Fibroblast of skin of abdomen (primary cell): ENCODE data around the gene DNAJC7. TPM values are rescaled to one million over a fixed set of nuclear protein-coding genes. Genes with fewer than 3 reads are reported as not detected.
A peak's percentile ranks its signal among the peaks of the same experiment; 100 is the strongest.

ENCODE experiments used
- DNase-seq: peaks from one replicate; pipeline ENCODE4 v3.0.0-alpha.2; 2013
- polyA plus RNA-seq, 2 experiments: library from polyadenylated mRNA; unstranded; fragments of 120-200 nt; gene quantifications; one replicate each; pipeline ENCODE4 v1.2.1, GENCODE V29; 2013; ENCODE audit not compliant: insufficient read length in 2 of 2

The DNAJC7 gene
- polyA plus RNA-seq (2013, experiment 1 of 2; ENCODE audit: insufficient read length) = 109 TPM
- 96.7 TPM for polyA plus RNA-seq (2013, experiment 2 of 2; ENCODE audit: insufficient read length)

DNA sequence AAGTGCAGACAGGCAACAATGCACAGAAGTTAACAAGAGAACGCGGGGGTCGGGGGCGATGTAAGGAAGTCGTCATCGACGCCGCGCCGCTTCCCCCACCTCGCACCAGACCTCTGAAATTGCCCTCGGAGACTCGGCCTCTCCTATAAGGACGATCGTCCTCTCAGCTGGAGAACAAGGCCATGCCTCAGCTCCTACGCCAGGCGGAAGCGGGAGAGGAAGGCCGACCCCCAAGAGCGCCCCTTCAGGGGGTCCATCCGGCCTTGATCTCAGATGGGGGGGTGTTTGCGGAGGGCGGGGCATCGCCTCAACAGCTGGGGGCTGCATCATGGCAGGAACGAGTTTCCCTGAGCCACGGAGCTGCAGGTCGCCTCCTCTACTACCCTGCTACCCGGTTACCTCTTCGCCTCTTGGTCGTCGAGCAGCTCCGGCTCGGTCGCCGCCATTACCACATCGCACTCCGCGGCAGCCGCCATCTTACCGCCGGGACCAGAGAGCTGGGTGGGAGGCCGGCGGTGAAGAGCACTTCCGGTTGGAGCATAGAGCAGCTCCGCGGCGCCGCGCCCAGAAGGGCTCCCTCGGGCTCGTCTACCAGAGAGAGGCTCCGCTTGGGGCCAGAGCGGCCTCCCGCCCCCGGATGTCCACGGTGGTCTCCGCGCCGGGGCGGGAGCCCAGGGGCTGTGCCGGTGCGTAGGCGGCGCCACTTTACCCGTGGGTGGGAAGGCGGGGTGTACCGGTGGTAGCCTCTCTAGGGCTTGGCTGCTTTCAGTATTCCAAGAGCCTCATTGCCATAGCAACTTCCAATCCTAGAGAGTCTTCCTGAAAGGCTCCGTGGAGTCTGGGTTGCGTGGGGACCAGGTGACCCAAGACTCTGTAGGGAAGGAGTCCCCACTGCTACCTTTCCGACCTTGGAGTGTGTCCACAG lies at the start of gene DNAJC7:
DNAJC7 (minus strand) TSS at position 499 of the 925 bp plus-strand sequence; CDS start at position 476, 23 bp downstream.
- DNase-seq = peak; percentile 93

GRCh38 chr17:42065201-42065600 lies 48.0 kb upstream of the DNAJC7 start:
- DNase-seq = no peak

- DNase-seq = no peak
These were observed 45.4 kb upstream of the DNAJC7 start for GRCh38 chr17:42062681-42063080.

DNA sequence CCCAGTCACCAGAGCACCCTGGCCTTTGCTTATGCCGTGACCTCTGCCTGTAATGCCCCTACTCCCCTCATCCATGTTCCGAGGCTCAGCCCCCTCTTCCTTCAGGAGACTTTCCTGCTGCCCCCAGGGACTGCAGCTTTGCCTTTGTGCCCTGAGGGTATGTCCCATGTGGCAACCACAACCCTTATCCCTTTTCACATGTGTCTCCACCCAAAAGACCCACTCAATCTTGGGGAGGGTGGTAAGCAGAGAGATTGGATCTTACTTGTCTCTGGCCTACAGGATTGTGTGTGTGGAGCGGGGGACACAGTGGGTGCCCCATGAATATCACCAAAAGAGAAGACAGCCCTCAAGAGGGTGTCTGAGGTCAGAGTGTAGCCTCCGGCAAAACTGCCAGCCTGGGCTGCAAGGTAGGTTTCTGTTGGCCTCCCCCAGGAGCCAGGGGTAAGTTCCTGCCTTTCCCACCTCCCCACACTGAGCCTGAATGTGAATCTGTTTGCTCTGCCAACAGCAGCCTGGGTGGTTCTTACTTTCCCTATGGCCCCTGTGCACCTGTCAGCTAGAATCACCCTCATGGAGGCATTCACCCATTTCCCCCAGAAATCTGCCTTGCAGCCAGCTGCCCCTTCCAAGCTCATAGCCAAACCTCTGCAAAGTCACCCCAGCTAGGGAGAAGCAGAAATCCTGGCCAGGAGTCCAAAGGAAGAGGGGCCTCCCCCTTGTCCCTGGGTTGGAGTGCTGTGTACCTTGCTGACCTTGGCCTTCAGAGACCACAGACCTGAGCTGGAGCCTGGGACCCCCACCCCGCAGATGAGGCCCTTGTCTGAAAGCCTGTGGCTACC lies 44.6 kb upstream of the DNAJC7 start:
- DNase-seq = no peak

GRCh38 chr17:42060231-42060630 lies 43.0 kb upstream of the DNAJC7 start:
- DNase-seq = no peak

GRCh38 chr17:42059815-42060214 lies 42.6 kb upstream of the DNAJC7 start:
- no peak for DNase-seq

DNA sequence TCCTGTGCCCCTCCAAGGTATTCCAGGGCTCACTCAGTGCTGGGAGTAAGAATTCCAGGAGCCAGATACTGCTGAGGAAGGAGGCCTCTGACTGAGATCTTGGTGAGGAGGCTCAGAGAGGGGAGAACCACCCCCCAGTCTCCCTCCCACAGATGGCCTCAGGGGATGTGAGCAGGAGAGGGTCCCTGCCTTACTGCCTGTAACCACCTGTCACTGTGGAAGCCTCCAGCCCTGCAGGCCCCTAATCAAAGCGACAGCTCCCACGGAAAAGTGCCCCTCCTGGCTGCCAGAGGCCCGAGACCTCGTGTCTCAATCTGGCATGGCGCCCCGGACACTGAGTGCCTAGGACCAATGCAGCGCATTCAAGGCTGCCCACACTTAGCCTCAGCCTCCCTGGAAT lies 40.8 kb upstream of the DNAJC7 start:
- DNase-seq = no peak

GRCh38 chr17:42056635-42057034 lies 39.4 kb upstream of the DNAJC7 start:
- no peak for DNase-seq

DNA sequence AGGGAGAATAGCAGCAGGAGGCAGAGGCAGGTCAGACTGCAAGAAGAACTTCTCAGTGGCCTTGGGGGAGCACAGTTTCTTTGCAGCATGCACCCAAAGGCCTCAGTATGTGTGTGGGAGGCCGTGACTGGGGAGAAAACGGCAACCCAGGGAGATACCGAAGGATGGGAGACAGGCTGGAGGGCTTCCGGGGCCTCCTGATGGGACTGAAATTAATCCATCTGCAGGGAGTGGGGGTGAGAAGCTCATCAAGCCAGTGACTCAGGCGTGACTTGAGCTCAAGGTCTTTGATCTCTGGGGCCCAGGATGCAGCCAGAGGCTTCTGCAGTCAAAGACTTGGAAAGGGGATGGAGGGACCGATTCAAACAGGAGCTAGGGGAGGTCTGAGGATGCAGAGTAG lies 38.3 kb upstream of the DNAJC7 start:
- DNase-seq = peak; percentile 17

- DNase-seq = no peak
These were observed 37.8 kb upstream of the DNAJC7 start for GRCh38 chr17:42055027-42055426.

- no peak for DNase-seq
These were observed 36.7 kb upstream of the DNAJC7 start for GRCh38 chr17:42053731-42054500.

DNA sequence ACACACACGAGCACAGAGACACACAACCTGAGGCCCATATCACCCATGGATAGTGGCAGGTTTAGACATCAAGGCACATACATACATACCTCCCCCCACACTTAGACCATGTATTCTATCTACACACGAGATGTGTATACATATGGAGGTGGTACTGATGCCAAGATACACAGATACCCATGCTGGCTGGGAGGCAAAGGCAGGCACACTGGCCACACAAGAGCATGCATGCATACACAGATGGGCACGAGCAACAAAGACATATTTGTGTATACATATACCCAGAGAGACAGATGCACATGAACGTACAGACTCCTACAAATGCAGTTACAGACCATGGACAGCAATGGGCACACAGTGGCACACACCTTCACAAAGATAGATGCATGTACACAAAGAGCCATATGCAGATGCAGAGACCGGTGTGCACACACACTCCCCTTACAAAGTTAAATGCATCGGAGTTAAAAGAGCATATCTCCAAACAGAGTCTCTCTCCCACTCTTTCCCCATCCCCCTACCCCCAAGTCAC lies 35.2 kb upstream of the DNAJC7 start:
- no peak for DNase-seq

- DNase-seq = no peak
These were observed 34.4 kb upstream of the DNAJC7 start for GRCh38 chr17:42051645-42052044.

DNA sequence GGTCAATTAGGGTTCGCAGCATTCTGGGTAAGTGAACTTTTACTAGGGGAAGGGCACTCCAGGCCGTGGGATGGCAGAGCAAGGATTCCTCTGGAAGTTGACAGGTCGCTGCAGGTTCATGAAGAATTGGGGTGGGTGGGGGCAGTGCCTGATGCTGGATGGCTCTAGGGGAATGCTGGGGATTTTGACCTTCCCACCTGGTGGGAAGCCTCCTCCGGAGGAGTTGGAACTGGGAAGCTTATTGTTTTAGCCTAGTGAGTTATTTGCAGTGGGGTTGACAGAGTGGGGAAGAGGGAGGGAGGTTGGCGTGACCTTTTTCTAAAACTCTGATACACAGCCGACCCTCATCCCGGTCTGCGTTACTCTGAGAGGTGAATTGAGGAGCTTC lies 33.8 kb upstream of the DNAJC7 start:
- DNase-seq = no peak

- peak; percentile 34 for DNase-seq
These were observed 33.3 kb upstream of the DNAJC7 start, which contains the start of gene C17orf113 for GRCh38 chr17:42050393-42051012. Gene C17orf113, minus strand, starts transcription at chr17:42050601. Its CDS starts 7,225 bp downstream, at chr17:42043376.

- no peak for DNase-seq
These were observed 32.7 kb upstream of the DNAJC7 start for GRCh38 chr17:42049834-42050392.

GRCh38 chr17:42047343-42047742 lies 30.1 kb upstream of the DNAJC7 start:
- no peak for DNase-seq

DNA sequence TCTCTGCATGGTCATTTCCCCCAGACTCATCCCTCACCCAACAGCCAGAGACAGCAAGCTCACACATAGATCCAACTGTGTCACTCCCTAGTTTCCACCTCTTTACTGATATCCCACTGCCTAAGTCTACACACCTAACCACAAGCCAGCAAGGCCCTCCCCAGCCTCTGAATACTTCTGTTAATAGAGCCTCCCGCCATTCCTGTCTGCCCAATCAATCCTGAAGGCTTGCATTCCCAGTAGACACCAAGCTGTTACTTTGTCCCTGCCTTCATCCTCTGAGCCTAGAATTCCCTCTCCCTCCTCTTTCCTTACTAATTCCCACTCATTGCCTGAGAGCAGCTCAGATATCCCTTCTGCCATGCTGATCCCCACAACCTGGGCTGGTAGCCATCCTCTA lies 28.5 kb upstream of the DNAJC7 start:
- no peak for DNase-seq

DNA sequence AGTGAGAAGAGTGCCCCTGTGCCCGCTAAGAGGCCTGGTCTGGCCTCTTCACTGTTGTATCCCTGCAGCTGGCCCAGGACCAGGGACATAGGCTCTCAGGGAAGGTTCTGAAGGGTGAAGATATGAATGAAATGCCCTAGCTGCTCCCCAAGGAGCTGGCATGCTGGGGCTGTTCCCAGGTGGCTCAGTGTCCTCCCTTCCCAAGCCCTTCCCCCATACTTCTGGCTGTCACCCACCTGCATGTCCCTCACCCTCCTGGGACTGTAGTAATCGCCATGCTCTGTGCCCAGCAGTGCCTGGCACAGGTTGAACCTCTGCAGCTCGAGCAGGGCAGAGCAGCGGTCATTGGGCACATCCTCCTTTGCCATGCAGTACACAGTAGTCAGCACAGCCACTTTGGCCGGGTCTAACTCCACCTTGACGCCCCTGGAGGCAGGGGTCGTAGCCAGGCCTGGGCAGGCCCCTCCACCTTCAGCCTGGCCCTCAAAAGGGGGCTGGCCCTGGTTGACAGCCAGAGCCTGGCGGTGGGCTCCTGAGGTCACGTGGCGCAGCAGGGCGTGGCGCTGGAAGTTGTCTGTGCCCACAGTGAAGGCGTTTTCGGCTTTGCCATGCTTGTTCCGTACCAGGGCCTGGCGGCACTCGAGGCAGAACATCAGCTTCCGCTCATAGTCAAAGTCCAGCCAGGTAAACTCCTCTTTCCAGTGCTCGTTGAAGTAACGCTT lies 25.5 kb upstream of the DNAJC7 start:
- no peak for DNase-seq

DNA sequence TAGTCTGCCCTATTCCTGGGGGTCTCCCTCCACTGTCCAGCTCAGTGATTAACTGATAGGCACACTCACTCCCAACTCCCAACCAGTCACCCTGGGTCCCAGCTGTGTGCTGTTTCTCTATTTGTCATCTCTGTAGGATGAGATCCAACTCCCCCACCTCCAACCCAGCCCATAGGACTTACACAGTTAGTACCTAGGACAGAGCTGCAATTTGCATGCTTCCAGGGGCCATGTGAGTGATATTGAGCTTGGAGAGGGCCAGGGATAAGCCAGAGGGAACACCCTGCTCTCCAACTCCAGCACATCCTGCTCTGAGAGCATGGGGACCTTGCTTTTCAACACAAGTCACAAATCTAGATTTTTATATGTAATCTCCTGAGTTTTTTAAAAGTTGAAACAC lies 24.4 kb upstream of the DNAJC7 start:
- no peak for DNase-seq

- no peak for DNase-seq
These were observed 23.6 kb upstream of the DNAJC7 start for GRCh38 chr17:42040818-42041217.
